ENCODE data around the gene MRPL10.

- no peak for TF ChIP-seq ISL1 (CRISPR knock-in tag; IDR thresholded peaks at IDR 0.05)
- TF ChIP-seq ZFP3 (CRISPR knock-in tag; IDR thresholded peaks at IDR 0.05) = no peak
- TF ChIP-seq ARNTL (CRISPR knock-in tag; IDR thresholded peaks at IDR 0.05; ENCODE audit: borderline replicate concordance, low read depth) = no peak
- no peak for TF ChIP-seq TOX (CRISPR knock-in tag; IDR thresholded peaks at IDR 0.05; ENCODE audit: borderline replicate concordance)
- TF ChIP-seq PATZ1 (CRISPR knock-in tag; IDR thresholded peaks at IDR 0.05; ENCODE audit: borderline replicate concordance) = no peak
- no peak for TF ChIP-seq PPARA (CRISPR knock-in tag; IDR thresholded peaks at IDR 0.05; ENCODE audit: borderline replicate concordance)
Observed at GRCh38 chr17:47879028-47879585, 47.8 kb upstream of the MRPL10 start.
